AG04449 (cell line): ENCODE measurements around the gene TRMT61B.

Source experiments
- CTCF ChIA-PET: fragments of 350-600 bp; formaldehyde crosslinking; extraction: SDS; loops from one replicate; lab custom pipeline; 2021; ENCODE audit warnings: antibody characterized with exemption; lab: Yijun Ruan, JAX
- POLR2A ChIA-PET: fragments of 400-600, 350-600 bp; formaldehyde crosslinking; extraction: SDS; loops from one replicate; lab custom pipeline; 2020; ENCODE audit warnings: antibody characterized with exemption, inconsistent platforms; lab: Yijun Ruan, JAX
- DNase-seq: peaks from one replicate; pipeline ENCODE4 v3.0.0-alpha.2; 2010; ENCODE audit warnings: low read depth, low spot score
- H3K4me3 ChIP-seq: 2 replicates; pipeline ENCODE4 v1.5.1; 2011; ENCODE audit warnings: low read depth, mild to moderate bottlenecking, control low read depth, low read length
- CTCF ChIP-seq: IDR thresholded peaks from one replicate; pipeline ENCODE4 v1.5.1; 2011; ENCODE audit warnings: mild to moderate bottlenecking, moderate library complexity, low read length, control low read depth, inconsistent platforms; ENCODE audit not compliant: insufficient read depth; ENCODE audit errors: missing control alignments

The TRMT61B gene

DNA sequence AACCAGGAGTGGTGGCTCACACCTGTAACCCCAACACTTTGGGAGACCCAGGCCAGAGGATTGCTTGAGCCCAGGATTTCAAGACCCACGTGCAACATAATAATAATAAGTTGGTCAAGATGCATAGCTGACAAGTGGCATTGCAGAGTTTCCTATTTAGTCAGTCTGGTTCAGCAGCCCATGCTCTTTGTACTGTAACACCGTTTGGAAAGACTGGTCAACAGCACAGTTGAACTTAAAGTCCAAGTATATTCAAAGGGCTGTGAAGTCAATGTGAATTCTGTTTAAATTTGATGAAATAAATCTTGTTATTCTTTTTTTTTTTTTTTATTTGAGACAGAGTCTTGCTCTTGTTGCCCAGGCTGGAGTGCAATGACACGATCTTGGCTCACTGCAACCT lies 1.5 kb upstream of the TRMT61B start:
- H3K4me3 ChIP-seq: no peak overlapping the region
- ChIA-PET POLR2A (no interaction called here), CTCF (no interaction called here)
- DNase-seq: no peak
- TF ChIP-seq CTCF: no peak

GRCh38 chr2:28869494-28870145 lies 489 bp downstream of the TRMT61B start:
- ChIA-PET POLR2A (interaction anchor here (0.5 to 1.2 kb wide), 5 partner anchors 19 to 949 kb away, joined by 3 to 4 read pairs (median 3); partner anchors contain the start of gene WDR43), CTCF (no interaction called here)
- DNase-seq: no peak
- H3K4me3 ChIP-seq: peak overlapping the region; percentile 91
- no peak for TF ChIP-seq CTCF

- TF ChIP-seq CTCF: no peak
- H3K4me3 ChIP-seq: peak overlapping the region; percentile 91
- ChIA-PET CTCF (interaction anchor here (1.0 to 1.2 kb wide), 2 partner anchors 48 to 1186 kb away, joined by 3 to 4 read pairs; no protein-coding TSS in a partner anchor), POLR2A (no interaction called here)
- no peak for DNase-seq
Measured at GRCh38 chr2:28868611-28869010, 1.5 kb downstream of the TRMT61B start.

- TF ChIP-seq CTCF: no peak
- no peak for DNase-seq
- H3K4me3 ChIP-seq: no peak overlapping the region
- ChIA-PET CTCF (no interaction called here), POLR2A (no interaction called here)
Measured at GRCh38 chr2:28855977-28856376, 14.1 kb downstream of the TRMT61B start.

DNA sequence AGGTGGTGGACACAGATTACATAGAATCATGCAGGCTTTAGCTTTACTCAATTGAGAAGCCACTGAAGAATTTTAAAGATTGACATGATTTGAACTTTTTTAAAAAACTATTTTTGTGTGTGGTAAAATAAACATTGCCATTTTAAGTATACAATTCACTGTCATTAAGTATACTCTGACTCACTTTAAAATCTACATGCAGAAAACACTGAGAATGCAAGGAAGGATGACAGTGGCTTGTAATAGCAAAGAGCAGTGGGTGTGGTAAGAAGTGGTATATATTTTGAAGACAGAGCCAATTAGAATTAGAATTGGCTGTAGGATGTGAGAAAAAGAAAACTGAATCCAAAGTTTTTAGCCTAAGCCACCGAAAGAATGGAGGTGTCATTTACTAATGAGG lies 14.9 kb downstream of the TRMT61B start:
- CTCF ChIA-PET: no interaction called here

More for the DNA sequence above, 14.9 kb downstream of the TRMT61B start:
- H3K4me3 ChIP-seq: no peak overlapping the region
- POLR2A ChIA-PET: no interaction called here
- TF ChIP-seq CTCF: no peak
- no peak for DNase-seq
